ENCODE results near the gene ACTN2.

Gene ACTN2

GRCh38 chr1:236692128-236692527 is 5.8 kb downstream of the ACTN2 start:
- no peak for DNase-seq

GRCh38 chr1:236692742-236693141 is 6.4 kb downstream of the ACTN2 start:
- DNase-seq = no peak

GRCh38 chr1:236699366-236699765 is 13.1 kb downstream of the ACTN2 start:
- DNase-seq = no peak

GRCh38 chr1:236700903-236701302 is 14.6 kb downstream of the ACTN2 start:
- DNase-seq = no peak

GRCh38 chr1:236701782-236702181 is 15.5 kb downstream of the ACTN2 start:
- DNase-seq = no peak

- DNase-seq = no peak
Measured at GRCh38 chr1:236702791-236703394, 16.6 kb downstream of the ACTN2 start.

GRCh38 chr1:236705771-236706170 is 19.5 kb downstream of the ACTN2 start:
- DNase-seq = no peak

- DNase-seq = no peak
Measured at GRCh38 chr1:236706183-236706582, 19.9 kb downstream of the ACTN2 start.

- no peak for DNase-seq
Measured at GRCh38 chr1:236710328-236710892, 24.1 kb downstream of the ACTN2 start.

GRCh38 chr1:236716160-236716559 is 29.9 kb downstream of the ACTN2 start:
- DNase-seq = no peak

- no peak for DNase-seq
Measured at GRCh38 chr1:236717811-236718210, 31.5 kb downstream of the ACTN2 start.

GRCh38 chr1:236718328-236718727 is 32.0 kb downstream of the ACTN2 start:
- no peak for DNase-seq

- no peak for DNase-seq
Measured at GRCh38 chr1:236720206-236720605, 33.9 kb downstream of the ACTN2 start.

GRCh38 chr1:236720611-236721010 is 34.3 kb downstream of the ACTN2 start:
- DNase-seq = no peak

- no peak for DNase-seq
Measured at GRCh38 chr1:236724049-236724448, 37.8 kb downstream of the ACTN2 start.

GRCh38 chr1:236724506-236724905 is 38.2 kb downstream of the ACTN2 start:
- no peak for DNase-seq

GRCh38 chr1:236725668-236726067 is 39.4 kb downstream of the ACTN2 start:
- no peak for DNase-seq

GRCh38 chr1:236727521-236727920 is 41.2 kb downstream of the ACTN2 start:
- no peak for DNase-seq

GRCh38 chr1:236728752-236729151 is 42.5 kb downstream of the ACTN2 start:
- DNase-seq = no peak

- no peak for DNase-seq
Measured at GRCh38 chr1:236733653-236734052, 47.4 kb downstream of the ACTN2 start.

- no peak for DNase-seq
Measured at GRCh38 chr1:236734141-236734765, 48.0 kb downstream of the ACTN2 start.

- no peak for DNase-seq
Measured at GRCh38 chr1:236736761-236737160, 50.5 kb downstream of the ACTN2 start.

GRCh38 chr1:236741753-236742152 is 55.5 kb downstream of the ACTN2 start:
- DNase-seq = no peak

- DNase-seq = no peak
Measured at GRCh38 chr1:236742421-236743160, 56.3 kb downstream of the ACTN2 start.

All from CD4-positive, alpha-beta T cell treated with Interleukin-4 for 4 hours (primary cell).